HEK293T (cell line): ENCODE data around the gene ADORA2B.

Experiments used
- BHLHE40 ChIP-seq: fragments of 450-650 bp; IDR thresholded peaks from 2 replicates; pipeline ENCODE4 v1.6.1; 2016; ENCODE audit warnings: mild to moderate bottlenecking, moderate library complexity, borderline replicate concordance
- ELF4 ChIP-seq: fragments of 450-650 bp; IDR thresholded peaks from 2 replicates; pipeline ENCODE4 v1.6.1; 2017; ENCODE audit warnings: antibody characterized with exemption
- FOXA1 ChIP-seq: fragments of 450-650 bp; IDR thresholded peaks from 2 replicates; pipeline ENCODE4 v1.6.1; 2016; ENCODE audit warnings: mild to moderate bottlenecking
- FOXM1 ChIP-seq: fragments of 450-650 bp; IDR thresholded peaks from 2 replicates; pipeline ENCODE4 v1.6.1; 2017; ENCODE audit warnings: mild to moderate bottlenecking, borderline replicate concordance
- NFRKB ChIP-seq: fragments of 450-650 bp; IDR thresholded peaks from 2 replicates; pipeline ENCODE4 v1.6.1; 2016; ENCODE audit warnings: mild to moderate bottlenecking, moderate library complexity
- PKNOX1 ChIP-seq: fragments of 450-650 bp; IDR thresholded peaks from 2 replicates; pipeline ENCODE4 v1.6.1; 2016
- SP1 ChIP-seq: fragments of 450-650 bp; IDR thresholded peaks from 2 replicates; pipeline ENCODE4 v1.6.1; 2017
- SUZ12 ChIP-seq: fragments of 450-650 bp; IDR thresholded peaks from 2 replicates; pipeline ENCODE4 v1.6.1; 2016; ENCODE audit warnings: mild to moderate bottlenecking
- ZNF384 ChIP-seq: fragments of 450-650 bp; IDR thresholded peaks from 2 replicates; pipeline ENCODE4 v1.6.1; 2016

GRCh38 chr17:15971098-15971678 is 26.3 kb downstream of the ADORA2B start:
- TF ChIP-seq FOXM1 (no peak), ELF4 (no peak), FOXA1 (no peak), ZNF384 (no peak), NFRKB (no peak), SP1 (no peak), SUZ12 (no peak), BHLHE40 (no peak), PKNOX1 (no peak)
